ENCODE measurements around the gene MAP3K9.

GRCh38 chr14:70812124-70812818, 3.0 kb upstream of the MAP3K9 start:
- TF ChIP-seq, protein P1, sequence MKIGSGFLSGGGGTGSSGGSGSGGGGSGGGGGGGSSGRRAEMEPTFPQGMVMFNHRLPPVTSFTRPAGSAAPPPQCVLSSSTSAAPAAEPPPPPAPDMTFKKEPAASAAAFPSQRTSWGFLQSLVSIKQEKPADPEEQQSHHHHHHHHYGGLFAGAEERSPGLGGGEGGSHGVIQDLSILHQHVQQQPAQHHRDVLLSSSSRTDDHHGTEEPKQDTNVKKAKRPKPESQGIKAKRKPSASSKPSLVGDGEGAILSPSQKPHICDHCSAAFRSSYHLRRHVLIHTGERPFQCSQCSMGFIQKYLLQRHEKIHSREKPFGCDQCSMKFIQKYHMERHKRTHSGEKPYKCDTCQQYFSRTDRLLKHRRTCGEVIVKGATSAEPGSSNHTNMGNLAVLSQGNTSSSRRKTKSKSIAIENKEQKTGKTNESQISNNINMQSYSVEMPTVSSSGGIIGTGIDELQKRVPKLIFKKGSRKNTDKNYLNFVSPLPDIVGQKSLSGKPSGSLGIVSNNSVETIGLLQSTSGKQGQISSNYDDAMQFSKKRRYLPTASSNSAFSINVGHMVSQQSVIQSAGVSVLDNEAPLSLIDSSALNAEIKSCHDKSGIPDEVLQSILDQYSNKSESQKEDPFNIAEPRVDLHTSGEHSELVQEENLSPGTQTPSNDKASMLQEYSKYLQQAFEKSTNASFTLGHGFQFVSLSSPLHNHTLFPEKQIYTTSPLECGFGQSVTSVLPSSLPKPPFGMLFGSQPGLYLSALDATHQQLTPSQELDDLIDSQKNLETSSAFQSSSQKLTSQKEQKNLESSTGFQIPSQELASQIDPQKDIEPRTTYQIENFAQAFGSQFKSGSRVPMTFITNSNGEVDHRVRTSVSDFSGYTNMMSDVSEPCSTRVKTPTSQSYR (CRISPR knock-in tag; IDR thresholded peaks at IDR 0.05): no peak
- TF ChIP-seq E2F4 (CRISPR knock-in tag; IDR thresholded peaks at IDR 0.05; ENCODE audit: borderline replicate concordance, low read depth) (no peak), TEAD4 (CRISPR knock-in tag; IDR thresholded peaks at IDR 0.05) (no peak), ZBTB21 (CRISPR knock-in tag; IDR thresholded peaks at IDR 0.05; ENCODE audit: borderline replicate concordance) (no peak), MXD4 (CRISPR knock-in tag; IDR thresholded peaks at IDR 0.05; ENCODE audit: borderline replicate concordance) (no peak), MLX (CRISPR knock-in tag; IDR thresholded peaks at IDR 0.05) (no peak), ARID4B (CRISPR knock-in tag; IDR thresholded peaks at IDR 0.05; ENCODE audit: borderline replicate concordance) (no peak), IRF2 (CRISPR knock-in tag; IDR thresholded peaks at IDR 0.05; ENCODE audit: borderline replicate concordance, low read depth) (no peak), ZNF423 (CRISPR knock-in tag; IDR thresholded peaks at IDR 0.05) (no peak), ATF2 (CRISPR knock-in tag; IDR thresholded peaks at IDR 0.05; ENCODE audit: borderline replicate concordance, low read depth) (no peak)
- TF ChIP-seq, protein P2, sequence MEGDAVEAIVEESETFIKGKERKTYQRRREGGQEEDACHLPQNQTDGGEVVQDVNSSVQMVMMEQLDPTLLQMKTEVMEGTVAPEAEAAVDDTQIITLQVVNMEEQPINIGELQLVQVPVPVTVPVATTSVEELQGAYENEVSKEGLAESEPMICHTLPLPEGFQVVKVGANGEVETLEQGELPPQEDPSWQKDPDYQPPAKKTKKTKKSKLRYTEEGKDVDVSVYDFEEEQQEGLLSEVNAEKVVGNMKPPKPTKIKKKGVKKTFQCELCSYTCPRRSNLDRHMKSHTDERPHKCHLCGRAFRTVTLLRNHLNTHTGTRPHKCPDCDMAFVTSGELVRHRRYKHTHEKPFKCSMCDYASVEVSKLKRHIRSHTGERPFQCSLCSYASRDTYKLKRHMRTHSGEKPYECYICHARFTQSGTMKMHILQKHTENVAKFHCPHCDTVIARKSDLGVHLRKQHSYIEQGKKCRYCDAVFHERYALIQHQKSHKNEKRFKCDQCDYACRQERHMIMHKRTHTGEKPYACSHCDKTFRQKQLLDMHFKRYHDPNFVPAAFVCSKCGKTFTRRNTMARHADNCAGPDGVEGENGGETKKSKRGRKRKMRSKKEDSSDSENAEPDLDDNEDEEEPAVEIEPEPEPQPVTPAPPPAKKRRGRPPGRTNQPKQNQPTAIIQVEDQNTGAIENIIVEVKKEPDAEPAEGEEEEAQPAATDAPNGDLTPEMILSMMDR (IDR thresholded peaks at IDR 0.05): no peak

Measured in WTC11 (cell line).